Middle frontal gyrus (tissue), 1 donor: ENCODE results near the gene PLXNA4.

Source experiments
- DNase-seq: peaks from one replicate; pipeline ENCODE4 v3.0.0-alpha.2; 2015; ENCODE audit warnings: low spot score; ENCODE audit errors: extremely low spot score

The PLXNA4 gene

GRCh38 chr7:132245539-132245938 lies 330.7 kb downstream of the PLXNA4 start:
- no peak for DNase-seq

- DNase-seq = no peak
Measured at GRCh38 chr7:132244903-132245480, 331.3 kb downstream of the PLXNA4 start.

GRCh38 chr7:132243463-132243862 lies 332.8 kb downstream of the PLXNA4 start:
- DNase-seq = no peak

DNA sequence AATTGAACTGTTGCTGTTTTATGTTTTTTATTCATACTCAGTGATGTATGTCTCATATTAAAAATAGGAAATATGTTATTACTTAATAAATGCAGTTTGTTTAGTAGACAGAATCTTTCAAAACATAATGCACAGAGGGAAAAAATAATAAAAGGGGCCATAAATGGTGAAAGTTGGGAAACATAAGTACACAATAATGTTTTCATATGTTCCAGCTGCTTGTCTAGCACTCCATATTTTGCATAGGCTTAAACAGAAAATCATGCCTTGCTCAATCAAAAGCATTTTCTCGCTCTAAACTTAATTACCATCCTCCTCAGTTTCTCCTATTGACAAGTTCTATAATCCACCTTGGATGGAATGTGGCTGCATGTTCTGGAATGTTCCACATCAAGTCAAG lies 333.2 kb downstream of the PLXNA4 start:
- no peak for DNase-seq

- DNase-seq = no peak
Measured at GRCh38 chr7:132242192-132242812, 334.0 kb downstream of the PLXNA4 start.

DNA sequence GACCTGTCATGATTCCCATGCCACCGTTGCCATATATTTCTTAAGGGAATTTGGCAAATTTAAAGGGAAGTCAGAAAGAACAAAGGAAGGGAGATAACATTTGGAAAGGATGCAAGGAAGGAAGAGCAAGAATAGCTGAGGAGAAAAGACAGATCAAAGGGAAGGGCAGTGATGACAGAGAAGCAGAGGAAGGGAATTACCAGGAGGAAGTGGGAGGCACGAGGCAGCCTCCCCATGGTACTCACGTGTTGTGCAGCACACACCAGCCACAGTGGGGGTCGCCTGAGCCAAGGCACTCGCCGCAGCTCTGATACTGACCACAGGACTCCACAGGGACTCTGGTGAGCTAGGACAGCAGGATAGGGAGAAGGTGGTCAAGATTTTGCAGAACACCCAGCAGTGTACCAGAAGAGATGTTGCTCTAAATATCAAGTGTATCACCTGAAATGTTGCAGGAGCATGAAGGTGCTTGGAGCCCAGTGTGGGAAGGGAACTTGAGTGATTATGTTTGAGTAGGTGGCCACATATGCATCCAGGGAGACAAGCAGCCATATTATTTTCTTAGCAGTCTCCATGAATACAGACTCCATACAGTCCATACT lies 335.3 kb downstream of the PLXNA4 start:
- DNase-seq = no peak

- DNase-seq = no peak
Measured at GRCh38 chr7:132240262-132240661, 336.0 kb downstream of the PLXNA4 start.

DNA sequence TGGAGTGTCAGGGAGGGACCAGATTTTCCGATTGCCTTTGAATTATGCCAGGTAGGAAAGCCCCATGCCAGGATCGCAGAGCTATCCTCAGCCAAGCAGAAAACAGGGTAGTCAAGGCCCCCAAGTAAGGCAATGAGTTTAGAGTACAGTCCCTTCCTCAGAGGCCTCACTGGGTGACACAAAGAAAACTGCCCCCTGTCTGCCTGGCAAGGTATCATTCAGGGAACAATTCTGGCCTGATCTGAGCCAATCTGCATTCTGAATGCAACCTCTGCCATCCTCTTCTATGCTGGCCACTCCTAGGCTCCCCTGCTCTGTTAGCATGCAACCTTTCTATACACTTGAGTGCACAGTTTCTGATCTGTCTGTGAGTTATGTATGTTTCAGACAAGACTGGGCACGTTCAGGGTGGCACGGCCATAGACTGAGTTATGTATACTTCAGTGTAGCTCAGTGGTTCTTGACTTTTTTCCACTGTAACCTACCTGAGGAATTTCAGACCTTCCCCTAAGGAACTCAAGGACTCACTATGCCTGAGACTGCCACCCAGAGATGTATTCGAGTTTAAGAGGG lies 336.8 kb downstream of the PLXNA4 start:
- DNase-seq = no peak

GRCh38 chr7:132234711-132235110 lies 341.6 kb downstream of the PLXNA4 start:
- DNase-seq = no peak

GRCh38 chr7:132232406-132232805 lies 343.9 kb downstream of the PLXNA4 start:
- DNase-seq = no peak

DNA sequence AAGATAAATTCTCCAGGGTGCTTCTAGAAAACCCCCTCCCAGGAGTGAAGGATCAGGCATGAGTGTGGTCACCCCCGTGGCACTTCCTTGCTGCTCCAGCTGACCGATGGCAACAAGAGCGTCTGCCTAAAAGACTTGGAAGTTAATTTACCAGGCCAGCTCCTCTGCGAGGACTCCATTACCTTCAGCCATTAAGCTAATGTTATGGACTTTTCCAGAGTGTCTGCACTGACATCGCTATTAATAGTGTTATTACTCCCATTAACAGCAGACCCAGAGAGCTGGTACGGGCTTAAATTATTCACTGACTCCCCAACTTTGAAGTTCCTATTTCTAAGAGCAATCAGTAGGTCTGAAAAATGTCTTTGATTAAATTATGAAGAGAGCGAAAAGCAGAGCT lies 345.8 kb downstream of the PLXNA4 start:
- no peak for DNase-seq

DNA sequence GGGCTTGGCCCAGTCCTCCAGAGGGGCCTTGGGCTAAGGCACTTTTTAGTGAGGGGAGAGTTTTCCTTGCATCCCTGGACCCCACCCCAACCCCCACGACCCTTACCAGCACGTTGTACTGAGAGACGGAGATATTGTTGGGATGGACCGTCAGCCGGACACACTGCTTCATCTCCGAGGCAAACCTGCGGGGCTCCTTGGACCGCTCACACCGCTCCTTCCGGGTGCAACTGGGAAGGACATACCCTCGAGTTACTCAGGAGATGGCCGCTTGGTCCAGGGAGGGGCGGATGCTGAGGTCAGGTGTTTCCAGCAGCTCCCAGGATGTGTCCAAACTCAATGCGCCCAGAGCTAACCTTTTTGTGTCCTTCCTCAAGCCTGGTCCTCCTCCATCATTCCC lies 348.0 kb downstream of the PLXNA4 start:
- DNase-seq = no peak

DNA sequence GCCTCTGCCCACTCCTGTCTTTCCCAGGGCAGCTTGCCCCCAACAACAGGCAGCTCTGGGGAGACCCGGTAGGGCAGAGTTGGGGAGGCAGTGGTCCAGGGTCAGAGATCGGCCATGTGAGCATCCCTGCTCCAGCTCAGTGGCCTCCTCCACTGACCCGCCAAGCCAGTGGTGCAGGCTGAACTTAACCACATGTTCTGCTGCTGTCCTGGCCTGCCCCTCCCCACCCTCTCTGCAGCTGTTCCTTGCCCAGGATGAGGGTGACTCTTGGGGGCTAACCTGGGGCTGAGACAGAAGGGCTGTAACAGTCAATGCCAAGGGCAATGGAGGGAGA lies 349.3 kb downstream of the PLXNA4 start:
- DNase-seq = no peak

- DNase-seq = no peak
Measured at GRCh38 chr7:132226046-132226956, 350.0 kb downstream of the PLXNA4 start.

DNA sequence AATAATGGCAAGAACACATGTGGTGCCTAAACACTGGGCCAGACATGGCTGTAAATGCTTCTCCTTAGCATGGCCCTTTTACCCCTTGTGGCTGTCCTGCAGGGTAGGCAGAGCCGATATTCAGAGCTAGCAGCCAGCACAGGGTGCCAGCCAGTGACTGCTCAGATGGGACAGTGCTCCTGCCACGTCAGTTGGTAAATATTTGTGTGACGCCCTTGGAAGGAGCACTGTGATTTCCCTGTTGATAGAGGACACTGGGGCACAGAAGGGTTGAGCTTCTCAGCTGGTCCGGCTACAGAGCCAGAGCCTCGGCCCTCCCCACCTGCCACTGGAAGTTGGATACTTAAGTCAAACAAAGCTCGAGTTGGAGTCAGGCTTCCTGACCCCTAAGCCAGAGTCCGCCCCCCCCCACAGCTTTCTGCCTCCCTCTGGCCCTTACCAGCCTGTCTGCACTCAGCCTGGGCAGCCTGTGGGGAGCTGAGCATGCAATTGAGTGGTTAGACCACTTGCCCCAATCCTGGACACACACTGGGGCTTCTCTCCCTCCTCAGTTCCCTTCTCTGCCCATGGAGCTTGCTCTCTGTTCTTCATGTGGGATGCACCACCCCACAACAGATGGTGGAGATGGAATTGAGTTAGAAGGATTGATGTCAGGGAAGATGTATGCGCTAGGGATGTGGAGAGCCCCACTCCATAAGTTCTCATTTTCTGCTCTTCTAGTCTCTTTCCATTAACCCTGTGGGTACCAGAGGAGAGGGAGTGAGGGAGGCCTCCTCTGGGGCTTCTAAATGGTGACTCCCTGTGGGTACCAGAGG lies 350.8 kb downstream of the PLXNA4 start:
- no peak for DNase-seq

- DNase-seq = no peak
Measured at GRCh38 chr7:132221356-132221755, 354.9 kb downstream of the PLXNA4 start.

DNA sequence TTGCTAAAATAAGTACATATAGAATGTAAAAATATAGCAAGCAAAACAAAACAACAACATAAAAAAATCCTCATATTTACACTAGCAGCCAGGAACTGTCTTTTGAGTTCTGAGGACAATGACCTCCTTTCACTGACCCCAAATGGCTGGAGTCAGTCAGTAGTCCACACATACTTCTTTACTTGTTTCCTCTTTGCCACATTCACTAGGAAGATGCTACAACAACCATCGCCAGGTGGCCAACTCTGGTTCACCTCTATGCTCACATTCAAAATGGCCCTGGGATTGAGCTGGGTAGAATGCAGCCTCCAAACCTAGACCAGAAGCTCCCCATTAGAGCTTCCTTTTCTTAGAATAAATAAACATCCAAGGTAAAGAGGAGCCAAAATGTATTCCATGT lies 356.2 kb downstream of the PLXNA4 start:
- no peak for DNase-seq

- no peak for DNase-seq
Measured at GRCh38 chr7:132218876-132219275, 357.4 kb downstream of the PLXNA4 start.

DNA sequence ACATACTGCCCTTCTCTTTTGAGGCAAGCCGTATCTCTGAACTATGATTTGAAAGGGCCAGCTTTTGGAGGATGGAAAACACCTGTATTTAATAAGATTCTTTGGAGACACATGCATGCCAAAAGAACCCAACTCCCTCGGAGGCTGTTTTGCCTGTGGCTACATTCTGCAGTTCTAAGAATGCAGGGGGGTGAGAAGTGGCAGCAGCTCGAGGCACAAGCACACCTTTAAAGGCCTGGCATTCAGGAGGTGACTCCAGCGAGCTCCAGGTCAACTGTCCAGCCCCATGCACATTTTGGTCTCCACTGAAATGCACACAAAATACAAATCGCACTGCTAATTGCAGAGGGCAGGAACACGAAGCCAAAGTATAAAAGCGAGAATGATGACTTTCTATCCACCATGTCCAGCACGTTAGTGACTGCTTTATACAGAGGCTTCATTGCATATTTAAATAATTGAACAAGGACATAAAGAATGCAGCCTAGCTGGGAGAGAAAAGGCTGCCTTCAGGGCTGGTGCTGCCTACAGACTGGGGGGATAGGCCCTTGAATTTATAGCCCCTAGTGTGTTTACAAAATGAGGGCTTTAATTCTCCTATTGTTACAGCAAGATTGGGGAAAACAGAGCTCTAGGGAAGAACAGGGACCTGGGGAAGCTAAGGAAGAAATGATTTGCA lies 359.3 kb downstream of the PLXNA4 start:
- DNase-seq = no peak

DNA sequence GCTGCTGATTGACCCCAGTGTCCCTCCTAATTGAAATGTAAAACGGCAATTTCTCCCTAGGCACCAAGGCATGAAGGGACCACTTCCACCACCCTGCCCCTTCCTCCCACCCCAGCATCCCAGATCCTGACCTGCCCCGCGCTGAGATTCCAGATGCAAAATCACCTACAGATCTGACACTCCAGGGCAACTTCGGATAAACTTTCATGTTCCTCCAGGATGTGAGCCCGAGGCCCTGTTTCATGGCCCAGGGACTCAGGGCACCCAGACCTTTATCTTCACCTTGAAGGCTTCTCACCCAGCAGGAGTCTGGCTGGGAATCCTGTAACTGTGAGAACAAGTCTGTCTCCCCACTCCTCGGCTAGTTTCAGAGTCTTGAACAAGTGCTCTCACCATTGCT lies 361.8 kb downstream of the PLXNA4 start:
- no peak for DNase-seq
